G401 (cell line): Measurements from ENCODE around the gene PHLDA1. TPM values are rescaled to one million over a fixed set of nuclear protein-coding genes. Genes with fewer than 3 reads are reported as not detected.
"Not testable (repeated sequence)": the region's sequence is repeated elsewhere in the genome, so short reads cannot be mapped to it uniquely, and the experiment has no call there.

ENCODE experiments used
- DNase-seq: peaks from one replicate; pipeline ENCODE4 v3.0.0-alpha.2; 2015; ENCODE audit warnings: low spot score
- in situ Hi-C: cut with HindIII; loops from 2 replicates; pipeline ENCODE4 v1.10.0; 2016; ENCODE audit warnings: low sequenced_read_pairs, mixed read lengths
- total RNA-seq: library from RNA; depleted of rRNA; stranded (reverse); fragments of >200 nt; shearing (Covaris generic); gene quantifications from 2 replicates; pipeline ENCODE4 v1.2.3, GENCODE V29; 2014

The PHLDA1 gene
- total RNA-seq, 1 experiment from 2014 or later, result 3.7 TPM

DNA sequence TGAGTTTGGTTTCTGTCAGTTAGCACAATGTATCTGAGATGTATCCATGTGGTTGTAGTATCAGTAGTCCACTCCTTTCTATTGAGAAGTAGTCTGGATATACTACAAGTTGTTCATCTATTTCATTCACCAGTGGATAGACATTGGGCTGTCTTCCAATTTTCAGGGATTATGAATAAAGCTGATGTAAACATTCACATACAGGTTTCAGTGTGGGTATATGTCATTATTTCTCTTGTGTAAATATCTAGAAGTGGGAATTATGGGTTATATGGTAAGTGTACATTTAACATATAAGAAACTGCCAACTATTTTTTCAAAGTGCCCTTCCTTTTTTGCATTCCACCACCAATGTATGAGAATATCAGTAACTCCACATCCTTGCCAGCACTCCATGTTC lies 35.9 kb downstream of the PHLDA1 start:
- in situ Hi-C loops, result no loop called here
- DNase-seq, result no peak

GRCh38 chr12:75994069-75994740 lies 37.4 kb downstream of the PHLDA1 start:
- in situ Hi-C loops, result no loop called here
- DNase-seq, result no peak

DNA sequence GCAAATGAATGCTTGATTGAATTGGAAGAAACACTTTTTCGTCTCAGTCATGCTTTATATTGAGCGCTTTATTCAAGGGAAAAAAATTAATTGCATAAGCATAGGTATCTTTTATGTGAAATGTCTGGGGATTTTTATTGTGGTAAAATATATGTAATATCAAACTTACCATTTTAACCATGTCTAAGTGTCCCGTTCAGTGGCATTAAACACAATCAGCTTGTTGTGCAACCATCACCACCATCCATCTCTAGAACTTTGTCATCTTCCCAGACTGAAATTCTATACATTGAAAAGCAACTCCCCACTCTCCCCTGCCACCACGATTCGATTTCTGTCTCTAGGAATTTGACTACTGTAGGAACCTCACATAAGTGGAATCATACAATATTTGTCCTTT lies 39.8 kb downstream of the PHLDA1 start:
- DNase-seq, result no peak
- in situ Hi-C loops, result no loop called here

DNA sequence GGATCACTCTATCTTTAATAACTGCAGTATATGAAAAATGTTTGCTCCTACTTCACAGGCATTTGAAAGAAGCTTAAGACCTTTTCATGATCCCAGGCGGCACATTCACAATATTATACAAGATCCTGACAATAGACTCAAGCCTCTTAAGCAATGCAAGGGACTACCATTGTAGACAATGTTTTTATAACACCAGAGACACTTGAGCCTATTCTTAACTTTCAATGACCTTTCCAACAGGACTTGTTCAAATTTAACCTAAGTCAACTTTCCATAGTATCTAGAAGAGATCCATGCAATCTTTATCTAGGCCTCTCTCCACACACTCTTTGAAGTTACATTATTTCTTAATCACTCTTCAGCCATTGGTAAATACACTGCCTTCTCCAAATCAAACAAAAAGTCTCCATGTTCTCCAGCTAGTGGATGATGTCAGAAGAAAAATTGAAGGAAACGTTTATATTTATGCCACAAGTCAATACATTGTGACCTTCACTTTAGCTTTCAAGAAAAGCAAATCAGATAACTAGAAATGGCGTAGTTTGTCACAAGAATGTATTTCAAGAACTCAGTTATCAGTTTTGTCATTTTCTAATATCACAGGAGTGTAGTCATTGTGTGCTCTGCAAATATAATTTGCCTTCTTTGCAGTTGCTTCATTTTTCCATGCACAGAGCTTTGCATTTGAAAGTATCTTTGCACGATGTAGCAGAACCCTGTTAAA lies 41.2 kb downstream of the PHLDA1 start:
- no peak for DNase-seq
- in situ Hi-C loops, result no loop called here

GRCh38 chr12:75987709-75988108 lies 43.9 kb downstream of the PHLDA1 start:
- DNase-seq, in situ Hi-C loops: not testable (repeated sequence)

DNA sequence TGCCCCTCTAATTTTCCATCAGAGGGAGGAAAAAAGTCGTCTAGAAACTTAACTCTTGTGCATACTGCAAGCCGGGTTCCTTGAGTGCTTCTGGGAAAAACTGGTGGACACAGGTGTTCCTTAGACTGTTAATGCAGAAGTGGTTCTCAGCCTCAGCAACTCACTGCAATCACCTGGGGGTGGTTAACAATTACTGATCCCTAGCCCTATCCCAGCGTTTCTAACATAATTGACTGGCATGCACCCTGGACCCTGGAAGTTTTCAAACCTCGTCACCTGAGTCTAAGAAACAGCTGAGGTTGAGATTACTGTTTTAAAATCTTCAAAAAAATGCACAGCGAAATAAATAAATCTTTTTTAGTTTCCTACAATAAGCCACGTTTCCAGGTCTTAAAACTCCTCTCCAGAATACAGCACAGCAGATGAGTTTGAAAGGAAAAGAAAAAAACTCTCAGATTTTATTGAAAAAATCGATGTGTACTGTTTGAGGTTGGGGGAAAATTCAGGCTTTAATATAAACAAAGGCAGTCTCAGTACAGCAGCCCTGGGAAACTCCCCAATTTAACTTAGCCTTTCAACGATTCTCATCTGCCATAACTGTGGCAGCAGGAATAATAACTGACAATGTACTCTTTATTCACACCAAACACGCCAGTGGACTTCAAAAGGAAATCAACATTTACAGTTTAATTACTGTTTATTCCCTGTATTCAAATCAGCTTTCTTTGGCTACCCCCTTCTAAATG lies 45.4 kb downstream of the PHLDA1 start:
- no peak for DNase-seq
- in situ Hi-C loops, result no loop called here

DNA sequence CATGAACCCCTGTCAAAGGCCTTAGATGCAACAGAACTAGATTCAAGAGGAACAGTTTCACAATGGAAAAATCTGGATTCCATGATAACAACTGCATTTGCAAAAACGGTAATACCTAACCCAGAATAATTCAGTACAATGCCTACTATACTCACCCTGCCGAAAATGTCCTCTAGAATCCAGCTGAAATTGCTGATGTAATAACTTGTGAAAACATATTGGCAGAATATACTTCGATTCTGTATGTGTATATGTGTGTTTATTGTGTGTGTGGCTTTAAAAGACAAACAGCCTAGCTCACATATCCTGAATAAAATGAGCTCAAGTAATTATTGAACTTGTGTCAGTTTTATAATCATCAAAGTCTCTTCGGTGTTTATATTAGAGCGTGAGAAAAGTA lies 46.0 kb downstream of the PHLDA1 start:
- no peak for DNase-seq
- in situ Hi-C loops, result no loop called here

DNA sequence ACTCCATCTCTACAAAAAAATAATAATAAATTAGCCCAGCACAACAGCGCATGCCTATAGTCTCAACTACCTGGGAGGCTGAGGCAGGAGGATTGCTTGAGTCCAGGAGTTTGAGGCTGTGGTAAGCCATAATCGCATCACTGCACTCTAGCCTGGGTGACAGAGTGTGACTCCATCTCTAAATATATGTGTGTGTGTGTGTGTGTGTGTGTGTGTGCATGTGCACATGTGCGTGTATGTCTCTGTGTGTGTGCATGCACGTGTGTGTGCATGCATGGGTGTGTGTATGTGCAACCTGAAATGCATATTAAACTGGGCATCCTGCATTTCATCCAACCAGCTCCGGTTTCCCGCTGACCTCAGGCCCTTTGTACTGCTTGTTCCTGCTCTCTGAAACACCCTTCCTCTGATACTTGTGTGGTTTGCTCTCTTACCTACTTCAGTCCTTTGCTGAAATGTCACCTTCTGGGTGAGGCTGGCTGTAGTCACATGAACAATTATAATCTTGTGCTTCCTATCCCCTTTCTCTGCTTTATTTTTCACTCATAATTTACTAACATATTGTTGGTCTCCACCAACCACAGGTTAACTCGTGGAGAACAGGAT lies 46.9 kb downstream of the PHLDA1 start:
- DNase-seq, result no peak
- in situ Hi-C loops, result no loop called here

GRCh38 chr12:75983851-75984250 lies 47.7 kb downstream of the PHLDA1 start:
- DNase-seq, in situ Hi-C loops: not testable (repeated sequence)

DNA sequence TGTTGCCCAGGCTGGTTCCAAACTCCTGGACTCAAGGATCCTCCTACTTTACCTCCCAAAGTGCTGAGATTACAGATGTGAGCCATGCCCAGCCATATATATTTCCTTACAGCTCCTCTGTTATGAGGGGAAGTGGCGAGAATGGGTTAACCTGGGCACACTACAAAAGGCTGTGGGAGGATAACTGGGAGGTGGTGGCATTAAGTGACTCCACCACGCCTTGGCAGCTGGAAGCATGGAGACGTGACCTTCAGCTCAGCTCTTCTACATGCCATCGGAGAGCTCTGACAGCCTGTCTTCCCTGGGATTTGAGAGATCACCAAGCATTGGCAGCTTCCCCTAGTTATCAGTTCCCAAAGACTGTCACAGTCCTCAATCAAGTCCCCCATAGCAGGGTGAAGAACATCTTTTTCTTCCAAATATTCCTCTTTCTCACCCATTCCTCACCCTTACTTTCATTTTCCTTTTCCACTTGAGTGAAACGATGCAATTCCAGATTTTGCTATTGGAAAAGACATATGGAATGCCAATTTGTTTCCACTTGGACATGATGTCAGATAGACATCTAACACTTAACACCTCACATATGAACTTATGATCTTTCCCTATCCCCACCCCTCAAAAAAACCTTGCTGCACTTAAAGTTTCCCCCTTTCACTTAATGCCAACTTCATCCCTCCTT lies 48.5 kb downstream of the PHLDA1 start:
- in situ Hi-C loops, result no loop called here
- no peak for DNase-seq

GRCh38 chr12:75982169-75982564 lies 49.4 kb downstream of the PHLDA1 start:
- in situ Hi-C loops, result no loop called here
- DNase-seq, result no peak

- in situ Hi-C loops, result no loop called here
- DNase-seq, result no peak
Measured at GRCh38 chr12:75981247-75982168, 50.1 kb downstream of the PHLDA1 start.

DNA sequence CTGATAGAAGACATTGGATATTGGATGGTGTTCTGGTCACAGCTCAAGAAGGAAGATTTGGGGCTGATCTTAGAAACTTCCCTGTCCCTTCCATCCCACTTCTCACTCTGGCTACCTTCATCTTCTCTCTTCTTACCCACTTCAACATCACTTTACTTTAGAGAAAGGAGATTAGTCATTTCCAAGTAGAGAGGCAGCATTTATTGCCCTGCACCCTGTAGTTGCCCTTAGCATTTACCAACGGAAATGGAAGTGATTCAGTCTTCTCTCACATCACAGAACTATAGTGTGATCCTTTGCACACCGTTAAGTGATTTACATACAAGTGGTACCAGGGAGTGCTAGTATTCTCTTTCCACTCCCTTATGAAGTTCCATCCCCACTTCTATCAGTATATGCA lies 52.4 kb downstream of the PHLDA1 start:
- no peak for DNase-seq
- in situ Hi-C loops, result no loop called here

- in situ Hi-C loops, result no loop called here
- no peak for DNase-seq
Measured at GRCh38 chr12:75978677-75979076, 52.9 kb downstream of the PHLDA1 start.

GRCh38 chr12:75977952-75978671 lies 53.5 kb downstream of the PHLDA1 start:
- in situ Hi-C loops, result no loop called here
- peak; percentile 27 for DNase-seq

DNA sequence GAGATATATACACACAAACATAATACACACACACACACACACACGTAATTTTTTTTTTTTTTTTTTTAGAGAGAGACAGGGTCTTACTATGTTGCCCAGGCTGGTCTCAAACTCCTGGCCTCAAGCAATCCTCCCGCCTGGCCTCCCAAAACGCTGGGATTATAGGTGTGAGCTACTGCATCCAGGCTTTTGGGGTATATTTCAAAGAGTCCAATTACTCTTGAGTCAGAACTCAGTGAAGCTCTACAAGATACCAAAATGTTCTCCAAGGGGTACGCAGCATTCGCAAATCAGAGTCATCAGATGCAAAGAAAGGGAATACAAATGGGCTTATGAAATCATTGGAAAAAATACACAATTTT lies 54.0 kb downstream of the PHLDA1 start:
- in situ Hi-C loops, result no loop called here
- DNase-seq, result no peak

GRCh38 chr12:75976913-75977312 lies 54.7 kb downstream of the PHLDA1 start:
- in situ Hi-C loops, result no loop called here
- DNase-seq, result no peak

GRCh38 chr12:75976113-75976512 lies 55.5 kb downstream of the PHLDA1 start:
- DNase-seq, result no peak
- in situ Hi-C loops, result no loop called here
